Prostate gland (tissue), 2 donors: Measurements from ENCODE around the gene OMG. TPM values are rescaled to one million over a fixed set of nuclear protein-coding genes. Genes with fewer than 3 reads are reported as not detected.

ENCODE experiments used
- DNase-seq: peaks from one replicate; pipeline ENCODE4 v3.0.0-alpha.2; 2019; ENCODE audit warnings: low spot score
- H3K27ac ChIP-seq, 2 donors: fragments of 200-600 bp; sonication (generic); 2 replicates each; pipeline ENCODE4 v1.5.1; 2017 to 2019
- H3K27me3 ChIP-seq: fragments of 200-600 bp; sonication (generic); replicated peaks from 2 replicates; pipeline ENCODE4 v1.5.1; 2019; ENCODE audit not compliant: insufficient read depth
- H3K36me3 ChIP-seq, 2 donors: fragments of 200-600 bp; sonication (generic); 1 replicate in 1 of 2; 2 replicates in 1 of 2; pipeline versions ENCODE4 v1.5.1 to v1.8.1; 2017 to 2019
- H3K4me1 ChIP-seq: fragments of 200-600 bp; sonication (generic); replicated peaks from 2 replicates; pipeline ENCODE4 v1.5.1; 2019
- H3K4me3 ChIP-seq, 2 donors: fragments of 200-600 bp; sonication (generic); 2 replicates each; pipeline ENCODE4 v1.5.1; 2017 to 2019
- H3K9me3 ChIP-seq: fragments of 200-600 bp; sonication (generic); 2 replicates; pipeline ENCODE4 v1.5.1; 2017
- CTCF ChIP-seq, 4 experiments: fragments of 200-600 bp in 2 of 4; fragments of 450-650 bp in 2 of 4; sonication (generic) in 2 of 4; IDR thresholded peaks; 1 replicate in 3 of 4; 2 replicates in 1 of 4; pipeline ENCODE4 v1.5.1; 2016 to 2019; ENCODE audit warnings: antibody characterized with exemption in 4 of 4, mild to moderate bottlenecking in 2 of 4, moderate library complexity in 2 of 4
- POLR2A ChIP-seq: fragments of 450-650 bp; IDR thresholded peaks from one replicate; pipeline ENCODE4 v1.6.1; 2016; ENCODE audit warnings: antibody characterized with exemption, mild to moderate bottlenecking
- POLR2AphosphoS5 ChIP-seq: sonication (generic); formaldehyde crosslinking; IDR thresholded peaks from one replicate; pipeline ENCODE4 v1.6.1; 2017; ENCODE audit warnings: antibody characterized with exemption
- WGBS: methylation state at CpG from one replicate; pipeline ENCODE4 v1.1.5; 2018; 5-methylcytosine and 5-hydroxymethylcytosine counted together
- intact Hi-C: fragments of 100-400 bp; cut with DNase I; formaldehyde crosslinking; loops from one replicate; pipeline ENCODE4 v1.14.2; 2022
- total RNA-seq, 2 donors: library from RNA; depleted of rRNA; stranded (reverse); fragments of >200 nt; gene quantifications; one replicate each; pipeline ENCODE4 v1.1.0, GENCODE V29; 2016

Gene OMG
- total RNA-seq, 2 donors from 2014 or later = not detected

GRCh38 chr17:31327534-31328159, 30.6 kb upstream of the OMG start:
- DNase-seq = no peak
- Histone ChIP-seq H3K27ac (no peak overlapping the region), H3K27me3 (no peaks in the 10 kb centered on the region), H3K4me1 (no peaks in the 10 kb centered on the region), H3K4me3 (no peak overlapping the region), H3K36me3 (no peaks in the 10 kb centered on the region), H3K9me3 (no peaks in the 10 kb centered on the region)
- intact Hi-C loops = no loop called here
- 92% methylated on average over 12 of the region's 12 CpGs for WGBS
- TF ChIP-seq CTCF (IDR thresholded peaks at IDR 0.05) (no peak), POLR2AphosphoS5 (no peak), POLR2A (no peak)

- intact Hi-C loops = no loop called here
- no peak for DNase-seq
- no peak overlapping the region for H3K4me3 ChIP-seq
- TF ChIP-seq POLR2A (no peak), CTCF (IDR thresholded peaks at IDR 0.05) (no peak), POLR2AphosphoS5 (no peak)
- H3K9me3 ChIP-seq = no peaks in the 10 kb centered on the region
- H3K36me3 ChIP-seq = no peaks in the 10 kb centered on the region
- H3K27me3 ChIP-seq = no peaks in the 10 kb centered on the region
- no peak overlapping the region for H3K27ac ChIP-seq
- no peaks in the 10 kb centered on the region for H3K4me1 ChIP-seq
Observed at GRCh38 chr17:31323551-31323950, 26.5 kb upstream of the OMG start.

- Histone ChIP-seq H3K27me3 (no peaks in the 10 kb centered on the region), H3K4me3 (no peak overlapping the region), H3K9me3 (no peaks in the 10 kb centered on the region), H3K27ac (no peak overlapping the region), H3K4me1 (no peaks in the 10 kb centered on the region), H3K36me3 (no peaks in the 10 kb centered on the region)
- WGBS = 88% methylated on average over 4 of the region's 4 CpGs
- no peak for DNase-seq
- TF ChIP-seq POLR2AphosphoS5 (no peak), CTCF (IDR thresholded peaks at IDR 0.05) (no peak), POLR2A (no peak)
- intact Hi-C loops = no loop called here
Observed at GRCh38 chr17:31321966-31322365, 24.9 kb upstream of the OMG start.

- WGBS = 82% methylated on average over 3 of the region's 3 CpGs
- TF ChIP-seq CTCF (IDR thresholded peaks at IDR 0.05) (no peak), POLR2AphosphoS5 (no peak), POLR2A (no peak)
- DNase-seq = no peak
Observed at GRCh38 chr17:31321481-31321880, 24.4 kb upstream of the OMG start, which contains the start of gene EVI2A. TSS of gene EVI2A (minus strand) at chr17:31321622. CDS start at chr17:31319013, 2,609 bp downstream.

GRCh38 chr17:31320791-31321190, 23.8 kb upstream of the OMG start:
- WGBS = 44% methylated on average over 1 of the region's 1 CpG
- TF ChIP-seq POLR2AphosphoS5 = no peak
- no peak for TF ChIP-seq POLR2A
- TF ChIP-seq CTCF (IDR thresholded peaks at IDR 0.05) = no peak

More at GRCh38 chr17:31321481-31321880, 24.4 kb upstream of the OMG start, which contains the start of gene EVI2A:
- H3K36me3 ChIP-seq = no peaks in the 10 kb centered on the region
- no peak within 1 kb of the TSS for H3K4me3 ChIP-seq
- intact Hi-C loops = no loop called here
- H3K27ac ChIP-seq = no peak within 1 kb of the TSS
- H3K27me3 ChIP-seq = no peaks in the 10 kb centered on the region
- no peaks in the 10 kb centered on the region for H3K9me3 ChIP-seq
- H3K4me1 ChIP-seq = no peaks in the 10 kb centered on the region

More at GRCh38 chr17:31320791-31321190, 23.8 kb upstream of the OMG start:
- no peak for DNase-seq
- intact Hi-C loops = no loop called here
- H3K27me3 ChIP-seq = no peaks in the 10 kb centered on the region
- no peaks in the 10 kb centered on the region for H3K36me3 ChIP-seq
- no peaks in the 10 kb centered on the region for H3K4me1 ChIP-seq
- no peaks in the 10 kb centered on the region for H3K9me3 ChIP-seq
- no peak overlapping the region for H3K4me3 ChIP-seq
- no peak overlapping the region for H3K27ac ChIP-seq
